K562 (cell line): Measurements from ENCODE around the gene PPP2R1B. TPM values are rescaled to one million over a fixed set of nuclear protein-coding genes. Genes with fewer than 3 reads are reported as not detected.

Source experiments
- ATAC-seq: fragments of 200-7000 bp; cut with Tn5 transposase; 3 replicates; pipeline ENCODE4 v1.9.1; 2020; ENCODE audit warnings: moderate library complexity
- BruUV-seq: library from RNA; stranded (reverse); fragments of 400-500 nt; replicated peaks from 2 replicates; lab custom pipeline; 2021; lab: Mats Ljungman, UMichigan
- CTCF ChIA-PET: fragments of 300-600 bp; formaldehyde crosslinking; extraction: SDS; loops from one replicate; lab custom pipeline; 2021; ENCODE audit warnings: low intra/inter-chr PET ratio; lab: Yijun Ruan, JAX
- POLR2A ChIA-PET: fragments of 300-600, 350-650 bp; sonication (Branson Sonifier 250); formaldehyde crosslinking; extraction: SDS; loops from one replicate; lab custom pipeline; 2021; ENCODE audit warnings: antibody characterized with exemption, inconsistent platforms; lab: Yijun Ruan, JAX
- DNase-seq, 4 experiments: peaks; one replicate each; pipeline versions ENCODE4 v3.0.0 to v3.0.0-alpha.2; 2011 to 2018; ENCODE audit warnings: low spot score in 3 of 4, mixed read lengths in 3 of 4; ENCODE audit errors: extremely low read depth in 1 of 4
- FAIRE-seq: peaks from 2 replicates; lab custom pipeline; 2011; peaks lifted over from hg19 to GRCh38; lab: Jason Lieb, UNC
- H2AFZ ChIP-seq: 2 replicates; pipeline ENCODE4 v1.6.0; 2011; ENCODE audit warnings: low read depth, low read length, control low read depth, inconsistent platforms
- H3K27ac ChIP-seq: fragments of 200-600 bp; 3 replicates; pipeline ENCODE4 v1.8.0; 2011; ENCODE audit warnings: low read depth, mild to moderate bottlenecking, control low read depth, inconsistent platforms, low read length, moderate library complexity, mixed read lengths; ENCODE audit errors: extremely low read depth
- H3K27me3 ChIP-seq, 2 experiments: fragments of 300-600 bp in 1 of 2; 2 replicates in 1 of 2; 3 replicates in 1 of 2; pipeline versions ENCODE4 v1.6.0 to v1.8.0; 2011; ENCODE audit warnings: inconsistent platforms in 2 of 2, low read length in 2 of 2, mild to moderate bottlenecking in 1 of 2, mixed read lengths in 1 of 2, moderate library complexity in 1 of 2; ENCODE audit not compliant: control insufficient read depth in 2 of 2, insufficient read depth in 2 of 2
- H3K36me3 ChIP-seq: fragments of 300-600 bp; 3 replicates; pipeline ENCODE4 v1.8.0; 2011; ENCODE audit warnings: mild to moderate bottlenecking, low read length, inconsistent platforms; ENCODE audit not compliant: control insufficient read depth, insufficient read depth
- H3K4me1 ChIP-seq, 2 experiments: fragments of 200-600 bp in 1 of 2; replicated peaks in 1 of 2; 2 replicates in 1 of 2; 3 replicates in 1 of 2; pipeline versions ENCODE4 v1.5.1 to v1.8.0; 2011; ENCODE audit warnings: inconsistent platforms in 2 of 2, low read length in 2 of 2, mild to moderate bottlenecking in 1 of 2, mixed read lengths in 1 of 2, moderate library complexity in 1 of 2; ENCODE audit not compliant: control insufficient read depth in 2 of 2, insufficient read depth in 2 of 2
- H3K4me2 ChIP-seq: 2 replicates; pipeline ENCODE4 v1.6.1; 2011; ENCODE audit warnings: low read length, control low read depth, inconsistent platforms, mixed read lengths; ENCODE audit not compliant: insufficient read depth
- H3K4me3 ChIP-seq: fragments of 200-600 bp; sonication (generic), shearing (Covaris generic); 2 replicates; pipeline ENCODE4 v1.5.1; 2016; ENCODE audit warnings: control low read depth, inconsistent platforms
- H3K79me2 ChIP-seq: fragments of 200-600 bp; 3 replicates; pipeline ENCODE4 v1.8.0; 2011; ENCODE audit warnings: low read length, inconsistent platforms; ENCODE audit not compliant: control insufficient read depth, insufficient read depth
- H3K9ac ChIP-seq, 2 experiments: 2 replicates each; pipeline versions ENCODE4 v1.6.0 to v1.6.1; 2011; ENCODE audit warnings: low read depth in 2 of 2, low read length in 2 of 2, control low read depth in 1 of 2, inconsistent platforms in 1 of 2, mild to moderate bottlenecking in 1 of 2, mixed read lengths in 1 of 2; ENCODE audit not compliant: insufficient read depth in 1 of 2
- H3K9me1 ChIP-seq: one replicate; pipeline ENCODE4 v1.6.0; 2011; ENCODE audit warnings: inconsistent platforms, mild to moderate bottlenecking, low read length, moderate library complexity; ENCODE audit not compliant: control insufficient read depth, insufficient read depth
- H3K9me3 ChIP-seq: replicated peaks from 2 replicates; pipeline ENCODE4 v1.5.1; 2011; ENCODE audit warnings: low read depth, low read length, inconsistent platforms; ENCODE audit not compliant: control insufficient read depth, insufficient read depth
- H4K20me1 ChIP-seq: replicated peaks from 2 replicates; pipeline ENCODE4 v1.6.1; 2011; ENCODE audit warnings: low read length, inconsistent platforms, mixed read lengths; ENCODE audit not compliant: control insufficient read depth, insufficient read depth
- DPF2 ChIP-seq: fragments of 450-650 bp; IDR thresholded peaks from 2 replicates; pipeline ENCODE4 v1.6.1; 2016
- JUND ChIP-seq, 2 experiments: IDR thresholded peaks; 2 replicates in 1 of 2; 3 replicates in 1 of 2; pipeline ENCODE4 v1.6.1; 2011; ENCODE audit warnings: borderline replicate concordance in 2 of 2, low read depth in 2 of 2, low read length in 2 of 2, improper control_type of control experiment in 1 of 2, missing biosample characterization in 1 of 2, missing genetic modification characterization in 1 of 2, missing genetic modification reagents in 1 of 2
- PRPF4 ChIP-seq: fragments of 200-400 bp; formaldehyde crosslinking; IDR thresholded peaks from one replicate; pipeline ENCODE4 v1.6.1; 2017; ENCODE audit warnings: low read length, low read depth, mild to moderate bottlenecking; ENCODE audit not compliant: insufficient read depth, poor library complexity, severe bottlenecking
- RUNX1 ChIP-seq: sonication (generic); IDR thresholded peaks from 2 replicates; pipeline ENCODE4 v1.6.1; 2016; ENCODE audit warnings: antibody characterized with exemption, low read depth
- WGBS: fragments of 100-300 bp; shearing (Covaris generic); methylation state at CpG from one replicate; pipeline ENCODE4 v1.1.6; 2016; ENCODE audit warnings: low coverage, mixed read lengths; ENCODE audit not compliant: insufficient coverage; ENCODE audit errors: missing lambda C conversion rate; 5-methylcytosine and 5-hydroxymethylcytosine counted together
- in situ Hi-C: fragments of 300-500 bp; cut with MboI; formaldehyde crosslinking; loops from 4 replicates; pipeline ENCODE4 v1.15.0; 2018; ENCODE audit warnings: inconsistent platforms, mixed read lengths
- intact Hi-C: fragments of 100-400 bp; cut with micrococcal nuclease; formaldehyde crosslinking; loops from 2 replicates; pipeline ENCODE4 v1.14.2; 2022
- polyA plus RNA-seq, 8 experiments: library from polyadenylated mRNA; depleted of rRNA in 4 of 8; stranded (reverse) in 5 of 8; unstranded in 3 of 8; fragments of >200 nt; fragmentation: Nextera tagmentation in 2 of 8; fragmentation: Illumina TruSeq in 1 of 8; extraction: Ambion mirVana in 2 of 8; extraction: Trizol in 1 of 8; gene quantifications; 2 replicates each; pipeline versions ENCODE4 v1.2.1 to v1.2.3, GENCODE V29; 2011 to 2014; ENCODE audit warnings: inconsistent platforms in 1 of 8, missing spikeins in 1 of 8
- total RNA-seq, 7 experiments: library from RNA; depleted of rRNA in 6 of 7; stranded (reverse); fragments of >200 nt in 6 of 7; fragmentation: Illumina TruSeq in 2 of 7; extraction: Trizol in 2 of 7; gene quantifications; 2 replicates each; pipeline versions ENCODE4 v1.2.1 to v1.2.3, GENCODE V29; 2011 to 2021; ENCODE audit warnings: low replicate concordance in 1 of 7
- TF ChIP-seq, protein P1 (sequence below): sonication (generic); formaldehyde crosslinking; IDR thresholded peaks from 2 replicates; pipeline ENCODE4 v1.8.0; 2022; ENCODE audit warnings: mild to moderate bottlenecking, missing genetic modification reagents, borderline replicate concordance

PPP2R1B gene
- total and polyA plus RNA-seq, 9 of the 15 experiments (the other 6 are each of a cell fraction or from before 2014, with no cell fraction given) = 24.6 to 68.5 (median 39.8) TPM

DNA sequence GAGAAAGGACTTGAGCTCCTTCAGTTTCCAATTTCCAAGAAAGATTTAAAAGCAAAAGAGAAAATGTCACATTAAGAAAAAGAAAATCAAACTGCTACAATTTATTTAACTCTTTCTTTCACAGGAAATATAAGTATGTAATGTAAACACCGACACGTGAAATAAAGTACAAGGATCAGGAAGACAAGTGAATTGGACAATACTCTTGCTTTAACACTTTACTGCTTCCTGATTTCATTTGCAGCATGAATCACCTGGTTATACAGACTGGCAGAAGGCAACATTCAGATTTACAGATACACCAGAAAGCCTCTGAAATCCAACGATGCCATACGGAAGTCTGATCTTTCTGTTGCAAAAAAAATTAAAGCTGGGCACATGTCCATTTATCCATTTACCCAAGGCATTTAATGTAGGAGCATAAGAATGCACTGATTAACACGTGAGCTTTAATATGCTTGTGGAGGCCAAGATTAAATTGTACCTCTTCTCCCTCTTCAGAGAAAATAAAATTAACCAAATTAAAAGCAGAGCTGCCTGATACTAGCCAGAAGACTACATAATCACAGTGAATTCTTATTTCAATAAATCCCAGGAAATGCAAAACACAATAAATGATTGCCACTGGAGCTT, 16.0 kb upstream of the PPP2R1B start:
- Histone ChIP-seq H3K9me1 (no peaks in the 10 kb centered on the region), H3K27me3 (no peaks in the 10 kb centered on the region), H3K36me3 (peaks cover 19% of the 10 kb centered on the region; the same call in 2 of the 3 replicates), H3K4me1 (no peaks in the 10 kb centered on the region; a peak in 1 of 5 replicates), H3K27ac (no peak overlapping the region), H3K9ac (no peak overlapping the region), H4K20me1 (no peaks in the 10 kb centered on the region), H3K9me3 (no peaks in the 10 kb centered on the region), H3K4me3 (no peak overlapping the region), H3K4me2 (no peak overlapping the region), H3K79me2 (no peaks in the 10 kb centered on the region), H2AFZ (no peak overlapping the region)
- 79% methylated on average over 5 of the region's 5 CpGs for WGBS
- in situ Hi-C loops = no loop called here
- TF ChIP-seq DPF2 = no peak
- TF ChIP-seq JUND (IDR thresholded peaks at IDR 0.05; ENCODE audit: borderline replicate concordance, low read depth, low read length) = no peak
- TF ChIP-seq JUND (tag; IDR thresholded peaks at IDR 0.05; ENCODE audit: borderline replicate concordance, low read depth, low read length) = no peak
- TF ChIP-seq RUNX1 = no peak
- no peak for TF ChIP-seq PRPF4
- TF ChIP-seq, protein P1, sequence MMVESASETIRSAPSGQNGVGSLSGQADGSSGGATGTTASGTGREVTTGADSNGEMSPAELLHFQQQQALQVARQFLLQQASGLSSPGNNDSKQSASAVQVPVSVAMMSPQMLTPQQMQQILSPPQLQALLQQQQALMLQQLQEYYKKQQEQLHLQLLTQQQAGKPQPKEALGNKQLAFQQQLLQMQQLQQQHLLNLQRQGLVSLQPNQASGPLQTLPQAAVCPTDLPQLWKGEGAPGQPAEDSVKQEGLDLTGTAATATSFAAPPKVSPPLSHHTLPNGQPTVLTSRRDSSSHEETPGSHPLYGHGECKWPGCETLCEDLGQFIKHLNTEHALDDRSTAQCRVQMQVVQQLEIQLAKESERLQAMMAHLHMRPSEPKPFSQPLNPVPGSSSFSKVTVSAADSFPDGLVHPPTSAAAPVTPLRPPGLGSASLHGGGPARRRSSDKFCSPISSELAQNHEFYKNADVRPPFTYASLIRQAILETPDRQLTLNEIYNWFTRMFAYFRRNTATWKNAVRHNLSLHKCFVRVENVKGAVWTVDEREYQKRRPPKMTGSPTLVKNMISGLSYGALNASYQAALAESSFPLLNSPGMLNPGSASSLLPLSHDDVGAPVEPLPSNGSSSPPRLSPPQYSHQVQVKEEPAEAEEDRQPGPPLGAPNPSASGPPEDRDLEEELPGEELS (CRISPR knock-in tag) = no peak
- no peak for ATAC-seq
- FAIRE-seq = no peak
- ChIA-PET POLR2A (interaction anchor here (0.6 to 1.9 kb wide), 3 partner anchors 12 to 169 kb away, joined by 3 to 4 read pairs (median 3); no protein-coding TSS in a partner anchor), CTCF (no interaction called here)
- intact Hi-C loops = no loop called here
- BruUV-seq = no TSS peak
- DNase-seq = no peak
